K562 (cell line): ENCODE measurements around the gene BRF1. TPM values are rescaled to one million over a fixed set of nuclear protein-coding genes. Genes with fewer than 3 reads are reported as not detected.

ENCODE experiments used
- CXXC5 ChIP-seq: fragments of 250-450 bp; sonication (Bioruptor Pico); IDR thresholded peaks from 2 replicates; pipeline ENCODE4 v1.8.0; 2022; ENCODE audit warnings: inconsistent platforms, mild to moderate bottlenecking, moderate library complexity
- E2F6 ChIP-seq, 2 experiments: IDR thresholded peaks; 2 replicates each; pipeline ENCODE4 v1.6.1; 2011; ENCODE audit warnings: borderline replicate concordance in 1 of 2, control low read depth in 1 of 2, low read depth in 1 of 2, low read length in 1 of 2, mild to moderate bottlenecking in 1 of 2, mixed read lengths in 1 of 2, moderate library complexity in 1 of 2; ENCODE audit not compliant: insufficient read depth in 1 of 2, insufficient read length in 1 of 2, poor library complexity in 1 of 2, severe bottlenecking in 1 of 2; ENCODE audit errors: extremely low read depth in 1 of 2
- FOS ChIP-seq: IDR thresholded peaks from 3 replicates; pipeline ENCODE4 v1.6.1; 2011; ENCODE audit not compliant: insufficient read length; ENCODE audit errors: extremely low read depth
- GABPB2 ChIP-seq: fragments of 250-450 bp; sonication (Bioruptor Pico); conservative IDR thresholded peaks from 2 replicates; pipeline ENCODE4 v1.5.1; 2021; ENCODE audit warnings: mild to moderate bottlenecking
- LEF1 ChIP-seq: fragments of 450-650 bp; IDR thresholded peaks from 2 replicates; pipeline ENCODE4 v1.6.1; 2016; ENCODE audit warnings: mild to moderate bottlenecking
- MAX ChIP-seq: sonication (generic); formaldehyde crosslinking; IDR thresholded peaks from 2 replicates; pipeline ENCODE4 v1.9.0; 2022; ENCODE audit warnings: mild to moderate bottlenecking, missing genetic modification reagents
- MTA2 ChIP-seq: fragments of 450-650 bp; IDR thresholded peaks from 2 replicates; pipeline ENCODE4 v1.6.1; 2016; ENCODE audit warnings: low read depth
- MXI1 ChIP-seq: IDR thresholded peaks from 2 replicates; pipeline ENCODE4 v1.6.1; 2011; ENCODE audit warnings: low read depth, mild to moderate bottlenecking, improper control_type of control experiment, low read length
- NFYB ChIP-seq: IDR thresholded peaks from 2 replicates; pipeline ENCODE4 v1.6.1; 2011; ENCODE audit warnings: mild to moderate bottlenecking, moderate library complexity; ENCODE audit not compliant: insufficient read length; ENCODE audit errors: extremely low read depth
- RBBP5 ChIP-seq: fragments of 200-600 bp; sonication (generic); IDR thresholded peaks from 2 replicates; pipeline ENCODE4 v1.6.1; 2012; ENCODE audit warnings: borderline replicate concordance, mild to moderate bottlenecking, low read length, control low read depth, inconsistent platforms; ENCODE audit not compliant: insufficient read depth, poor library complexity, severe bottlenecking
- RBM39 ChIP-seq: fragments of 200-400 bp; formaldehyde crosslinking; optimal IDR thresholded peaks from 2 replicates; pipeline ENCODE3; 2018; ENCODE audit warnings: low read depth, low read length
- SMARCA5 ChIP-seq: fragments of 450-650 bp; IDR thresholded peaks from 2 replicates; pipeline ENCODE4 v1.6.1; 2016
- ZBTB7A ChIP-seq: IDR thresholded peaks from 2 replicates; pipeline ENCODE4 v1.6.1; 2011; ENCODE audit warnings: low read depth, mild to moderate bottlenecking, low read length, moderate library complexity, borderline replicate concordance; ENCODE audit not compliant: control insufficient read depth
- ZC3H11A ChIP-seq: IDR thresholded peaks from 2 replicates; pipeline ENCODE4 v1.6.1; 2012; ENCODE audit warnings: low read depth, low read length, improper control_type of control experiment
- ZNF23 ChIP-seq: fragments of 250-450 bp; sonication (Bioruptor Pico); IDR thresholded peaks from 2 replicates; pipeline ENCODE4 v1.4.0; 2020; ENCODE audit warnings: mild to moderate bottlenecking
- ZNF41 ChIP-seq: fragments of 250-450 bp; sonication (Bioruptor Pico); conservative IDR thresholded peaks from 2 replicates; pipeline ENCODE4 v1.4.0; 2020; ENCODE audit warnings: mild to moderate bottlenecking
- ZNF589 ChIP-seq: fragments of 200-800 bp; sonication (Bioruptor generic); IDR thresholded peaks from 2 replicates; pipeline ENCODE4 v1.6.1; 2016; ENCODE audit warnings: low read depth, missing genetic modification characterization, missing compliant biosample characterization
- polyA plus RNA-seq, 8 experiments: library from polyadenylated mRNA; depleted of rRNA in 4 of 8; stranded (reverse) in 5 of 8; unstranded in 3 of 8; fragments of >200 nt; fragmentation: Nextera tagmentation in 2 of 8; fragmentation: Illumina TruSeq in 1 of 8; extraction: Ambion mirVana in 2 of 8; extraction: Trizol in 1 of 8; gene quantifications; 2 replicates each; pipeline versions ENCODE4 v1.2.1 to v1.2.3, GENCODE V29; 2011 to 2014; ENCODE audit warnings: inconsistent platforms in 1 of 8, missing spikeins in 1 of 8
- total RNA-seq, 7 experiments: library from RNA; depleted of rRNA in 6 of 7; stranded (reverse); fragments of >200 nt in 6 of 7; fragmentation: Illumina TruSeq in 2 of 7; extraction: Trizol in 2 of 7; gene quantifications; 2 replicates each; pipeline versions ENCODE4 v1.2.1 to v1.2.3, GENCODE V29; 2011 to 2021; ENCODE audit warnings: low replicate concordance in 1 of 7
- TF ChIP-seq, protein P1 (sequence below), 2 experiments: fragments of 450-650 bp in 1 of 2; sonication (generic) in 1 of 2; formaldehyde crosslinking; conservative IDR thresholded peaks; 2 replicates each; pipeline versions ENCODE4 v1.4.0 to v1.8.1; 2020 to 2022; ENCODE audit warnings: mild to moderate bottlenecking in 1 of 2, missing genetic modification reagents in 1 of 2

BRF1 gene
- total and polyA plus RNA-seq, 9 of the 15 experiments (the other 6 are each of a cell fraction or from before 2014, with no cell fraction given), result 0.14 to 24.6 (median 8.2) TPM

DNA sequence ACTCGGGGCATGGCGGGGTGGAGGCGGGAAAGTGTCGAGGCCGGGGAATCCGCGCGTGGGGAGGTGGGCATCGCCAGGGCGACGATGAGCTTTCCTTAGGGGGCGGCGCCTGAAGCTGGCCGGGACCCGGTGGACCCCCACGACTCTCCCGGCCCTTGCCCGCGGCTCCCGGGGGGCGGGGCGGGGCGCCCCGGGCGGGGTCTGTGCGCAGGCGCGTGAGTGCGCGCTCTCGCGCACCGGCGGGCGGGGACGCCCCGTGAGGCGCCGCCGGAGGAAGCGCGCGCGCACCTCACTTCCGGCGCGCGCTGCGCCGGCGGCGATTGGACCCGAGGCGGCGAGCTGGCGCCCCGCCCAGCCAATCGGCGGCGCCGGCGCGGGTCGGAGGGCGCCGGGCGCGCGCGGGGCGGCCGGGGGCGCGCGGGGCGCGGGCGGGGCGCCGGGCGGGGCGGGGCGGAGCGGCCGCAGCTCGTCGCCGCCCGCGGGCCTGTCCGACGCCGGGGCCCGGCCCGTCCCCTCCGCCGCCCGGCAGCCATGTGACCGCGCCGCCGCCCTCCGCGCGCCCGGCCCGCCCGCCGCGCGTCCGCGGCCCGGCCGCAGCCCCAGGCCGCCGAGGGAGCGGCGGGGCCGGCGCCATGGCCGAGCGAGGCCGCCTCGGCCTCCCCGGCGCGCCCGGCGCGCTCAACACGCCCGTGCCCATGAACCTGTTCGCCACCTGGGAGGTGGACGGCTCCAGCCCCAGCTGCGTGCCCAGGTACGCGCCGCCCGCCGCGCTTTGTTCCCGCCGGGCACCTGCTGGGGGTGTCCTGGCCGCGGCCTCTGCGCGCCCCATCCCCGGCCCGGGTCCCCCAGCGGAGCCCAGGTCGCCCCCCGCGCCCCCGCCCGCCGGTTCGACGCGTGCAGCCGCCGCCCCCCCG, 13.7 kb upstream of the BRF1 start, which contains the start of gene PACS2 (continued):
- 0 out of 2 replicates have a peak, but pooled peaks have one; percentile 10 for TF ChIP-seq MAX (CRISPR knock-in tag)
- no peak for TF ChIP-seq RBM39
- no peak for TF ChIP-seq ZNF23 (CRISPR knock-in tag)
- TF ChIP-seq MTA2, result no peak
- TF ChIP-seq ZNF589 (CRISPR knock-in tag), result peak; percentile 66; the same call in 1 of the 2 replicates
- TF ChIP-seq E2F6 (IDR thresholded peaks at IDR 0.05; ENCODE audit: borderline replicate concordance in 1 of 2, extremely low read depth in 1 of 2, insufficient read depth in 1 of 2, insufficient read length in 1 of 2, low read depth in 1 of 2, low read length in 1 of 2, poor library complexity in 1 of 2, severe bottlenecking in 1 of 2), result peak; percentile 64 to 92
- peak; percentile 36; the same call in 1 of the 2 replicates for TF ChIP-seq ZBTB7A
- TF ChIP-seq RBBP5, result peak; percentile 14
- no peak for TF ChIP-seq ZNF41
- TF ChIP-seq SMARCA5, result no peak
- no peak for TF ChIP-seq FOS
- TF ChIP-seq NFYB, result peak; percentile 67
- TF ChIP-seq ZC3H11A, result no peak
- TF ChIP-seq, protein P1, sequence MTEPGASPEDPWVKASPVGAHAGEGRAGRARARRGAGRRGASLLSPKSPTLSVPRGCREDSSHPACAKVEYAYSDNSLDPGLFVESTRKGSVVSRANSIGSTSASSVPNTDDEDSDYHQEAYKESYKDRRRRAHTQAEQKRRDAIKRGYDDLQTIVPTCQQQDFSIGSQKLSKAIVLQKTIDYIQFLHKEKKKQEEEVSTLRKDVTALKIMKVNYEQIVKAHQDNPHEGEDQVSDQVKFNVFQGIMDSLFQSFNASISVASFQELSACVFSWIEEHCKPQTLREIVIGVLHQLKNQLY (CRISPR knock-in tag; conservative IDR thresholded peaks at IDR 0.05), result no peak
- peak; percentile 57; the same call in 1 of the 2 replicates for TF ChIP-seq CXXC5
- TF ChIP-seq GABPB2 (CRISPR knock-in tag), result no peak
- TF ChIP-seq MXI1, result no peak
- TF ChIP-seq LEF1, result no peak
